Loucy (cell line): ENCODE data around the gene CLEC6A.

Source experiments
- CTCF ChIP-seq: fragments of 200-600 bp; sonication (generic); conservative IDR thresholded peaks from 2 replicates; pipeline ENCODE4 v1.5.1; 2014; ENCODE audit warnings: mild to moderate bottlenecking, antibody characterized with exemption, low read length
- EZH2phosphoT487 ChIP-seq: fragments of 200-600 bp; IDR thresholded peaks from 2 replicates; pipeline ENCODE4 v1.6.1; 2018; ENCODE audit warnings: antibody characterized with exemption, mild to moderate bottlenecking, moderate library complexity, borderline replicate concordance

GRCh38 chr12:8475508-8476203, 19.9 kb downstream of the CLEC6A start:
- TF ChIP-seq CTCF (no peak), EZH2phosphoT487 (no peak)
